HTR-8/SVneo (cell line): ENCODE measurements around the gene HSPA1A.

Experiments used
- DNase-seq: peaks from one replicate; pipeline ENCODE4 v3.0.0; 2011; ENCODE audit warnings: low spot score, mixed read lengths; ENCODE audit not compliant: insufficient read length
- FAIRE-seq: peaks from 2 replicates; lab custom pipeline; 2011; peaks lifted over from hg19 to GRCh38; lab: Jason Lieb, UNC

The HSPA1A gene

GRCh38 chr6:31815025-31815838 is at the start of gene HSPA1A, which contains the start of gene HSPA1L:
HSPA1A (plus strand) TSS chr6:31815543; CDS start chr6:31815757, 214 bp downstream.
HSPA1L (minus strand) TSS chr6:31815283; CDS start chr6:31811972, 3,311 bp downstream.
- FAIRE-seq (no peak), DNase-seq (no peak)

- no peak for DNase-seq
Measured at GRCh38 chr6:31765559-31765909, 49.8 kb upstream of the HSPA1A start.

GRCh38 chr6:31765910-31766794 is 49.2 kb upstream of the HSPA1A start:
- no peak for DNase-seq
- no peak for FAIRE-seq

More at GRCh38 chr6:31765559-31765909, 49.8 kb upstream of the HSPA1A start:
- no peak for FAIRE-seq

DNA sequence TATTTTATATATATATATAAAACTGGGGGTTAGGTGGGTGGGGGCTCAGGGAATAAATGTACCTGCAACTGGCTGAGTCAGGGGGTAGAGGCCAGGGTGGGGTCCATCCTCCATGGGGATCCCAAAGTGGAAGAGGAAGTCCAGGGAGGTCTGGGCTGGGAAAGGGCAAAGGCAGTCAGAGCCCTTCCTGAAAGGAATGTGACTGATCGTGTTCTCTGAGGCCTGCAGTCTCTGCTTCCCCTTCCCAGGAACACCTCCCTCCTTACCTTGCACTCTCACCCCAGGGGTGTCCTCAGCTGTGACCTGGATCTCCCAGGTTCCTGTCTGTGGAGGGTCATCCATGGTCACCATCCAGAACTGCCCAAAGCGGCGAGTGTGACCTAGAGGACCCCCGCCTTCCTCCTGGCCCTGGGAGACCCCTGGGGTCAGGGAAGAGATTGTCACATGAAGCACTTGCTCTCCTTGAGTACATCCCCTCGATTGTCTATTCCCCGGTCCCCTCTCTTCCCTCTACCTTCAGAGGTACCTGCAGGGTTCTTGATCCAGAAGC is 48.2 kb upstream of the HSPA1A start:
- FAIRE-seq (no peak), DNase-seq (no peak)

DNA sequence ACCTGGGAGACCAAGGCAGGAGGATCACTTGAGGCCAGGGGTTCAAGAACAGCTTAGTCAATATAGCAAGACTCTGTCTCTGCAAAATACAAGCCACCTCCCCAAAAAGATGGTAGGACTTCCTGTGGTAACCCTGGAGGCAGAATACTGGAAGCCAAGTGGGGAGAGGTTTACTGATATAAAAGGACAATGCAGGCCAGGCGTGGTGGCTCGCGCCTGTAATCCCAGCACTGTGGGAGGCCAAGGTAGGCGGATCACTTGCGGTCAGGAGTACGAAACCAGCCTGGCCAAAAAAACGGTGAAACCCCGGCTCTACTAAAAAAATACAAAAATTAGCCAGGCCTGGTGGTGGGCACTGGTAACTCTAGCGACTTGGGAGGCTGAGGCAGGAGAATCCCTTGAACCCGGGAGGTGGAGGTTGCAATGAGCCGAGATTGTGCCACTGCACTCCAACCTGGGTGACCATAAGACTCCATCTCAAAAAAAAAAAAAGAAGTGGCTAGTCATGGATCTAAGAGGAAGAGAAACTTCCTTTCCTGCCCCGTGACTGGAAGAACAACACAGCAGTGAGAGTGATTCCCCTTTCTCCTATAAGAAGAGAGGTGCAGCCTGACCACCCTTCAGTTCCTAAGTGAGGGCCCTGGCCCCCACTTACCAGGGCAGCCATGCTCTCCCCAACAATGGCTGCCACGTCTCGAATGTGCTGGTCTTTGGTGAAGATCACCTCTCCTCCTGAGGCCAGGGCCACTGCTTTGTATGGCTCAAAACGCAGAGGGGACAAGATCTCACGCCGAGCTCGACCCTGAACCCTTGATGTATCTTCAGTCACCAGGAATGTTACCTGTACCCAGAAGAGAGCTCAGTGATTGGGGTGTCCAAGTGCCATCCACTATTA is 46.7 kb upstream of the HSPA1A start:
- DNase-seq (no peak), FAIRE-seq (no peak)

DNA sequence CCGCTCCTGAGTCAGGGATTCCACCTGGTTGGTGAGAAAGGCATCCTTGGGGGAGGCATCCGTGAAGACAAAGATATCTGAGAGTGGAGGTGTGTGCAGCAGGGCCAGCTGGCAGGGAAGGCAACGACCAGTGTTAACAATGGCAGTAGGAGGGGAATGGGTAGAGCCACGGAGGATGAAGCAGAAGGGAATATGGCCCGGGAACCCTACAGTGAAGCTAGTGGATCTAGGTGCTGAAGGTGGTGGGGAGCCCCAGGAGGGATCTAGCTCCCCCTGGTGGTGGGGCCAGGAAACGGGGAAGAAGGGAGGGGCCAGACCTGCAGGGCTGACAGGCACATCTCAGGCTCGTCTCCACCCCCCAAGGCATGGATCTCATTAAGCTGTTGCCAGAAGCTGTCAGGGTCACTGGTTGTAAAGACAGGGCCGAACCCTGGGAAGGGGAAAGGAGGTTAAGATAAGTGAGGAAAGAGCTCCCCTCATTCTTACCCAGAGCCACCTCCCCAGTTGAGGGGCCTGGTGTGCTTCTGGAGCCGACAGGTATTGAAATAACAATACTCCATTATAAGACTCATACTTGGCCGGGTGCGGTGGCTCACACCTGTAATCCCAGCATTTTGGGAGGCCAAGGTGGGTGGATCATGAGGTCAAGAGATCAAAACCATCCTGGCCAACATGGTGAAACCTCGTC is 45.5 kb upstream of the HSPA1A start:
- peak; percentile 89 for DNase-seq
- FAIRE-seq, result peak; percentile 55

DNA sequence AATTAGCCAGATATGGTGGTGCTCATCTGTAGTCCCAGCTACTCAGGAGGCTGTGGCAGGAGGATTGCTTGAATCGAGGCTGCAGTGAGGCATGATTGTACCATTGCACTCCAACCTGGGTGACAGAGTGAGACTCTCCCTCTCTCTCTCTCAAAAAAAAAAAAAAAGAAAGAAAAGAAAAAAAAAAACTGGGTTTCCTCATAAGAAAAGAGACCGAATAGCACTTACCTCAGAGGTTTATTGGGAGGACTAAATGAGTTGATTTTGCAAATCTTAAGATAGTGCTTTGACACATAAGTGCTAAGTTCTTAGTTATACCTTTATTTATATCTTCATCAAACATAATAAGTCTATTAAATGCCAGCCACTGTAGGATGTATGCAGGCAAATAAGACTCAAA is 44.5 kb upstream of the HSPA1A start:
- no peak for DNase-seq

GRCh38 chr6:31771992-31772358 is 43.4 kb upstream of the HSPA1A start:
- DNase-seq, result no peak

More for the DNA sequence above, 44.5 kb upstream of the HSPA1A start:
- no peak for FAIRE-seq

GRCh38 chr6:31775184-31775583 is 40.2 kb upstream of the HSPA1A start:
- no peak for FAIRE-seq
- DNase-seq, result no peak

More at GRCh38 chr6:31771992-31772358, 43.4 kb upstream of the HSPA1A start:
- FAIRE-seq, result no peak

GRCh38 chr6:31775633-31776484 is 39.5 kb upstream of the HSPA1A start:
- DNase-seq (no peak), FAIRE-seq (no peak)

- FAIRE-seq, result no peak
- no peak for DNase-seq
Measured at GRCh38 chr6:31776485-31776988, 38.8 kb upstream of the HSPA1A start.

- FAIRE-seq (peak; percentile 94), DNase-seq (peak; percentile 85)
Measured at GRCh38 chr6:31776989-31777666, 38.2 kb upstream of the HSPA1A start, which contains the start of gene VWA7. VWA7 (minus strand) TSS chr6:31777328; CDS start chr6:31776779, 549 bp downstream.

- DNase-seq (no peak), FAIRE-seq (no peak)
Measured at GRCh38 chr6:31777667-31778050, 37.7 kb upstream of the HSPA1A start.

DNA sequence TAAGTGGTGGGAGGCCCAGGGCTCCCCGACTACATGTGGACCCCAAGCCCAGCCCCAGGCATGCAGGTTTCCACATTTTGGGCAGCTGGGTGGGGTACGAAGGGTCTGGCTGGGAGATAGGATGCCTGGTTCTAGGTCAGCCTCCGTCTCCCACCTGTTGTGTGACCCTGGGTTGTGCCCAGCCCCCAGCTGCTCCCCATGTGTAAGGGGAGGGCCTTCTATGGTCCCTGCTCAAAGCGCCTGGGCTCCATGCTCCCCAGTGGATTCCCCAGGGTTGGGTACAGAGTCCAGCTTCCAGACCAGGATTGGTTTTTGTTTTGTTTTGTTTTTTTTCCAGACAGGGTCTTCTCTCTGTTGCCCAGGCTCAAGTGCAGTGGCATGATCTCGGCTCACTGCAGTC is 37.1 kb upstream of the HSPA1A start:
- DNase-seq (no peak), FAIRE-seq (no peak)

- FAIRE-seq (no peak), DNase-seq (no peak)
Measured at GRCh38 chr6:31778999-31779885, 36.1 kb upstream of the HSPA1A start.

DNA sequence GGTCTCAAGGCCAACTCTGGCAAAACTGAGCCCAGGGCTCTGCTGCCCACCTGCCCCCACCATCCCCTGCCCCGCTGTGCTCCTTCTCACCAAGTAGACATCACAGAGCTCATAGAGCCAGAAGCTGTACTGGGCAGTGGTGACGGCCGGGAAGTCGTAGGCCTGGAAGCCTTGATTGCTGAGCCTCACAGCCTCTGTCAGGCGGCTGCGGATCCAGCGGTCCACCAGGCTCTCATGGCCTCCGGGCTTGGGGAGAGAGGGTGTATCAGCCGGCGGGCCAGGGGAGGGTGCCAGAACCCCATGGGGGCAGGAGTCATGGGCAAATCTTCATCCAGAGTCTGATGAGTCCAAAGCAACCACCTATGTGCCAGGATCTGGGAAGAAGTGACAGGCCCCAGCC is 35.4 kb upstream of the HSPA1A start:
- DNase-seq, result no peak
- FAIRE-seq, result no peak
